GM19452 (cell line): Measurements from ENCODE around the gene DLGAP5.

ENCODE experiments used
- ATAC-seq: cut with Tn5 transposase; IDR thresholded peaks from one replicate; pipeline ENCODE4 v1.9.1; 2021; ENCODE audit not compliant: unreplicated experiment

Gene DLGAP5

DNA sequence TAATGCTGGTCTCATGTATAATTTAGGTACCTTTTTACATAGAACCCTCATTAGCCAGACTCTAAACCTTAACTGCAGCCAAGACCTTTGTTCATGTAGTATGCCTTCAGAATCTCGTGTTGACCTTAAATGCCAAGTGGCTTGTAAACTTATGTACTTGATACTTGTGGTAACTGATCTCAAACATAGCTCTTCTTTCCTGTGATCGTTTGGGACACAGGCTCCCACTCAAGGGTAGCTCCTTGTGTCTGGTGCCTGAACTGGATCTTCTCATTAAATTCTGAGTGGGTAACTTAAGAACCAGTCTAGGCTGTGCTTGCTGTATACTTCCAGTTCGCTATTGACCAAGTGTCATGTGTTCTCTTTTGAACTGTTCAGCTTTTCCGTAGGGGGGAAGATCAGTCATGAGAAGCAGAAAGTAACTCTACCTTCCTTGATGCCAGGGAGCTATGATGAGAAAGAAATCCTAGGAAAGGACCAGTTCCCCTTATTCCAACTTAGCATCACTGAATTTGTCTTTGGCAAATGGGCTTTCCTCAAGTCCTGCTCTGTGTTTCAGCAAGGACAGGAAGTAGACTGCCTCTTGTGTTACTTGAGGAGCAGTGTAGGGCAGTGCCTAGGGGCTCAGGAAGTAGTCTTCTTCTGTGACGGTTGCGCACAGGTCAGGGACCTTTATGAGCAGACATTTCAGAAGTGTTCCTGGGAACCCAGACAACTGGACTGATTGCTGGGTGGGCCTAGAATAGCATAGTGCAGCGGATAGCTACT, 59.8 kb downstream of the DLGAP5 start:
- no peak for ATAC-seq

DNA sequence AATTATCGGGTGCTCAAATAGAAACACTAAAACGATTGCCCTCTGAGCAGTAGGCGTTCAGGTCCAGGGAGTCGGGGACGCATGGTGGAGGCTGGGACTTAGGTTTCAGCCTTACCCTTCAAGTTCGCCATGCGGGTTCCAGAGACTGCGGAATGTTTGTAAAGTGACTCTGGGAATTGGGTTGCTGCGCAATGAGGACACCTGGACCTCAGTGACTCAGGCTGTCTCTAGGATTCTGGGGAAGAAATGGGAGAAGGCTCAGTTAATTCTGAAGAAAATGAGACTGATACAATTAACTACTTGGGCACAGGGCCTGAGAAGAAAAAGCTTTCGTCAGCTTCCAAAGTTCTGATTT, 61.2 kb downstream of the DLGAP5 start:
- no peak for ATAC-seq

DNA sequence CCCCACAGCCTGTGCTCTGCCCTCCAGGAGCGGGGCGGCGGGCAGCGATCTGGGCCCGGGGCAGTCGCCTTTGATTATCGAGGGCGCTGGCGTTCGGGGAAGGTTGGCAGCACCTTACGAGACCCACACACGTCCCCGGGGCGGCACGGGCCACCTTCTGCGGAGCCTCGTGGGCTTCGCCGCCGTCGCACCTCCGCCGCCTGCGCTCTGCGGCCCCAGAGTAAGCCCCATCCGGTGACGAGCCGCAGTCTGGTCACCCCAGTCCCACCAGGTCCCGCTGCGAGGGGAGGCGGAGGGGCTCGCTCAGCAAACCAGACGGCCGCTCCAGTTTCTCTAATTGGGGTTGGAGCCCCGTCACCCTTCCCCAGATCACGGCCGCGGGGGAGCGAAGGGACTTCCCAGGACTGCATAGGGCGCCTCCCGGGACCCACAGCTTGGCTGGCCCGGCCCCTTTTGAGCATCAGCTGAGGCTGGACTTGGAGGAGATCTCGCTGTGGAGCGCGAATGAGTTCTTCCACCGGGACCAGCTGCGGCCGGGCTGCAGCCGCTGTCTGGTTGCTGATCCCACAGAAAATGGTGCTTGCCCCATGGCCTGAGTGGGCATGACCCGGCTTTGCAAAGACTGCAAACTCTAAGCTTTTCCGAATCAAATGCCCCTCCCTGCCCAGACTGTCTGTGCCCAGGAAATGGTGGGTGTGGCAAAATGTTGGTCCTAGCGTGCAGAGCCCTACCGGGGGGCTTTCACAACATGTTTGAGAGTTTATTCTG, 61.8 kb downstream of the DLGAP5 start:
- peak; percentile 57 for ATAC-seq

DNA sequence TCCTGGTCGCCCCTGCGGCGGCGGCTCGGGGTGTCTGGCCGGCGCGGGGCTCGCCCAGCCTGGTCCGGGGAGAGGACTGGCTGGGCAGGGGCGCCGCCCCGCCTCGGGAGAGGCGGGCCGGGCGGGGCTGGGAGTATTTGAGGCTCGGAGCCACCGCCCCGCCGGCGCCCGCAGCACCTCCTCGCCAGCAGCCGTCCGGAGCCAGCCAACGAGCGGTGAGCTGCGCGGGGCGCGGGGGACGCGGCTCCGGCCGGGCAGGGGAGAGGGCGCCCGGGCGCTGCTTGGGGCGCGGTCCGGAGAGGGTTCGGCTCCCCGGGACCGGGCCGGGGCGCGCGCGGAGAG, 62.3 kb downstream of the DLGAP5 start, which contains the start of gene LGALS3:
TSS of gene LGALS3 (plus strand) at position 167 of the 342 bp plus-strand sequence. CDS start 8,122 bp downstream, outside the sequence.
- peak; percentile 71 for ATAC-seq

DNA sequence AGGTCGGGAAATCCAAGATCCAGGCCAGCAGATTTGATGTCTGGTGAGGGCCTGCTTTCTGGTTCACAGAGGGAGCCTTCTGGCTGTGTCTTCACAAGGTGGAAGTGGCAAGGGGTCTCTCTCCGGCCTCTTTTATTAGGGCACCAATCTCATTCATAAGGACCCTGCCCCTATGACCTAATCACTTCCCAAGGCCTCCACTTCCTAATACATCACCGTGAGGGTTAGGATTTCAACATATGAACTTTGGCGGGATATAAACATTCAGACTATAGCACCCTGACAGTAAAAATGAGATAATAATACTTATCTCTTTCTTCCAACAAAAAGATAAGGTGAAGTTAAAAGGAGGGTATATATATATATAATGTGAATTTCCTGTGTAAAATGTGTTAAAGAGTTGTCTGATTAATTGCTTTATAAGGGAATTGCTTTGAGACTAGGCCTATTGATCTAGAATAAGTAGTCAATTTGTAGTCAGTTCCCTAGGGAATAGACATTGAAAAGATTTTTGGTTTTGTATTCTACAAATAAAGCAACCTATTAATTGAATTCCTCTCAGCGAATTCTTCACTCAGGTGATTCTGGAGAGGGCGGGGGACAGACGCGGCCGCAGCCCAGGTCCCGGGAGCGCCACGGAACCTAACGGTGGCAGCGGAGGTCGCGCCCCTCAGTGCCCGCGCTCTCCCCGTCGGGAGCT, 62.8 kb downstream of the DLGAP5 start:
- ATAC-seq: no peak

DNA sequence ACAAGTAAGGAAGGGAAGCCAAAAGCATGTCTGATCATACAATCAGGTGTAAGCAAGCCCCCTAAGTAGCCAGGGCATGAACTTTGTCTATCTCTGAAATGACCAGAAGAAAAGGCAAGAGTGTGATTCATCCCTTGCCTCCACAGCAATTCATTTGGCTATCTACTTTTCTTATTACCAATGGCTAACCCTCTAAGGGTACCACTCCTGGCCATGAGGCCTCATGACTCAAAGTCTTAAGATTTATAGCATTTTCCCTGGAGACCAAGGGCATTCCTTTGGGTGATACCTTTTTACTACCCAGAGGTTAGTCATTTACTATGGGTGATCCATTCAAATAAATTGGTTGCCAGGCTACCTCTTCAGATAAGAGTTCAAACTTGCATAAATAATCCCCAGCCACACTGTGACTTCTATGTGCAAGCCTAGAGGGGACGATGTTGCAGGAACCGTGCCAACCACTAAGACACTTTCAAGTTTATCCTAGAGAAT, 63.9 kb downstream of the DLGAP5 start:
- ATAC-seq: no peak

DNA sequence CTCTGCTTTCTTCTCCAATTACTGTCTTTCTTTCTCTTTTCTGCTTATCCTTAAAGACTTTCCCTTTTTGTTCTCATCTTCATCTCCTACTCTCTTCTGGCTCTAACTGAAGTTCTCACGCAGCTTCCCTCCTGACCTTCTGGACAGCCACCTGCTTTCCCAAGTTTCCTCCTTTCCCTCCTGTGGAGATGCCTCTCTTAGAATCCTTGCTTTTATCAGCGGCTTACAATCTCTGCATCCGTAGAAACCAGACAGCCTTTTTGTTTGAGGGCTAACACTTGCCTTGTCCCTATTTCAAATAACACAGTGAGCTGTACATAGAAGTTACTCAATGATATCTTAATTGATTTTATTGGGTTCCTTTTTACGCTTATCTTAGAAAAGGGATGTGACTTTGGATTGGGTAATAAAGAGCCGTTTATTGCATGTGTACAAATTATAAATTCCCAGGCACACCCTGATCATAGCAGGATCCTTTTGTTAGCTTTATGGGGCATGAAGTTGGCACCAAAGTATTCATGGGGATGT, 64.4 kb downstream of the DLGAP5 start:
- no peak for ATAC-seq

DNA sequence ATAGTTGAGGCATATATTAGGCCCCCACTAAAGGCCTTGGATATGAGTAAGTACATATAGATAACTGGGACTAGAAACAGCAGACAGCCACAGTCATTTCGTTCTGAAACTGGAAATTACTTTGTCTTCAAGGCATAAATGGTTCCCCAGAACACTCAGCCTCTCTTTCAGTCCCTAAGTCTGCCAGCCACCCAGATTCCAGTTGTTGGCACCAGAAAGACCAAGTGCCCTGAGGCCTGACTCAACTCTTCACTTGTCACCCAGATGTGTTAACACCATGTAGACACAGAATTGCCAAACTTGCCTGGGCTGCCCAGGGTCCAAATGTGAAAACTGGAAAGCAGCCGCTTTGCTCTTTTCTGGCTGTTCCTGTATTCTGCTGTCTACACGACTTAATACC, 65.4 kb downstream of the DLGAP5 start:
- ATAC-seq: no peak

DNA sequence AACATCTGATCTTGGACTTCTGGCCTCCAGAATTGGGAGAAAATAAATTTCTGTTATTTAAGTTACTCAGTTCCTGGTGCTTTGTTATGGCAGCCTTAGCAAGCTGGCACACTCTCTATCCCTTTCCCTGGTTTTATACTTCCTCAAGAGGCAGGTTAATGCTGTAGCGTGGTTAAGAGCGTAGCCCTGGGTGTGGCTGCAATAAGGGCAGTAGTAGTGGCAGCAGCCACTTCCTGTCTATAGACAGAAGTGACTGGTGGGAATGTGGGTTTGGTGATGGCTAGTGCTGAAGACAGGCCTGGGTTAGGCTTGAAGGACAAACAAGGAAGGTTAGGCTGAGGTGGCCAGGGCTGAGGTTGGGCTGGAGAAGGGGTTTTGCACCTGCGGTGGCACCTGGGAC, 66.0 kb downstream of the DLGAP5 start:
- ATAC-seq: no peak

DNA sequence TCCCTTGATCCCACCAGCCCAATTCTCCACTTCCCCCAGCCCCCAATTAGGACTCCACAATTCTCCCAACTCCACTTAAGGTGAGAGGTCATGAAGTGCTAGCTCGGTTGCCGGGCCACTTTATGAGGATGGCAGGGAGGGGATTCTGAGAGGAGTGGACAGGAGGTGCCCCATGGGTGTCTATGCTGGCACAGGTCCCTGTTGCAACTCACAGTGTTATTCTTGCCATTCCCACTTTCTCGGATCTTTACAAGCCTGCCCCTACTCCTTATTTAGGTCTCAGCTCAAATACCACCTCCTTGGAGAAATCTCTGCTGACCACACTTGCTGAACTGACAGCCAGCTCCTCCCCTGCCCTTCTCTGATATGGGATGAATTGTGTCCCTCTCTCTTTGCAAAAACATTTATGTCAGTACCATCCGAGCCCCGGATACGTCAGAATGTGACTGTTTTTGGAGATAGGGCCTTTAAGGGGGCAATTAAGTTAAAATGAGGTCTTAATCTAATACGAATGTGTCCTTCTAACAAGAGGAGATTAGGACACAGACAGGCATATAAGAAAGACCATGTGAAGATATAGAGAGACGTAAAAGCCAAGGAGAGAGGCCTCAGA, 66.5 kb downstream of the DLGAP5 start:
- ATAC-seq: no peak

DNA sequence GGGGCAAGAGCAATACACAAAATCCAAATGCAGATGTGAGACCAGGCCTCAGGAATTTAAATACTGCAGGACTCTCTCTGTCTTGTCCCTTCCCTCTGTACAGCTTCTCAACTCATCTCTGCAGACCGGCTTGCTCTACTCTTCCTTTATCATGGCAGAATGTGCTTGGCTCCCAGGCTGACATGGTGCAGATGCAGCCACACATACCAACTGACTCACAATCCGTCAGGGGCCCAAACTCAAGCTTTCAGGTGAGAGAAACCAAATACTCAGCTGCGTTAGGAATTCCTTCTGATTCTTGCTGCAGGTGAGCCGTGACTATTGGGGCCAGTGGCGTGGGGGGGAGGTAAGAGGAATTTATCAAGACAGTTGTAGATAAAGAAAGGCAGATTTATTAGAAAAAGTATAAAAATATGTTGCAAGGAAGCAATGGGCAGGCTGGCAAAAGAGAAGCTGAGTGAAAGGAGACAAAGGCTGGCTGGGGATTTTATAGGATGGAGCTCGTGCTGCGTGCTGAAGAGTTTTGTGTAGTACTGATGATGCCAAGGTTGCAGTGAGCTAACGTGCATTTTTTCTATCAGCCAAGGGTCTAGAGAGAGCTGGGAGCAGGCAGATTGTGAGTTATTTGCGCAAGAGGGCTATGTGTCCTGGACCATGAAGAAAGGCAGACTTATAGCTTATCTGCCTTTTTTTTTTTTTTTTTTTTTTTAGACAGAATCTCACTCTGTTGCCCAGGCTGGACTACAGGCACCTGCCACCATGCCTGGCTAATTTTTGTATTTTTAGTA, 67.3 kb downstream of the DLGAP5 start:
- ATAC-seq: no peak

DNA sequence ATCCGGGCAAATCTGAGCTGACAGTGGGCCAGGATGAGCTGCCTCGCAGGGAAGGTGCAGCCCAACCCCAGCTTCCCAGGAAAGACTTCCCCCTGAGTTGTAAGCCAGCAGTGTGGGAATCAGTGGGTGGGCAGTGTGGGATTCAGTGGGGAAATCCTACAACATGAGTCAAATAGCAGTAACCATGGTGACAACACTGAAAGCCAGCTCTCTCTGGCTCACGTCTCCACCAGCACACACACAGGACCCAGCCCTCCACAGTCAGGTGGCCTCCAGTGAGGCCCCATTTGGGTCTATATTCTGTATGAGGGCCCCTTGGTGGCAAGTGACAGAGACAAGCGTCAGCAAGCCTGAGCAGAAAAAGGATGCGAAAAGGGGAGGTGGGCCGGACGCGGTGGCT, 68.3 kb downstream of the DLGAP5 start:
- no peak for ATAC-seq

DNA sequence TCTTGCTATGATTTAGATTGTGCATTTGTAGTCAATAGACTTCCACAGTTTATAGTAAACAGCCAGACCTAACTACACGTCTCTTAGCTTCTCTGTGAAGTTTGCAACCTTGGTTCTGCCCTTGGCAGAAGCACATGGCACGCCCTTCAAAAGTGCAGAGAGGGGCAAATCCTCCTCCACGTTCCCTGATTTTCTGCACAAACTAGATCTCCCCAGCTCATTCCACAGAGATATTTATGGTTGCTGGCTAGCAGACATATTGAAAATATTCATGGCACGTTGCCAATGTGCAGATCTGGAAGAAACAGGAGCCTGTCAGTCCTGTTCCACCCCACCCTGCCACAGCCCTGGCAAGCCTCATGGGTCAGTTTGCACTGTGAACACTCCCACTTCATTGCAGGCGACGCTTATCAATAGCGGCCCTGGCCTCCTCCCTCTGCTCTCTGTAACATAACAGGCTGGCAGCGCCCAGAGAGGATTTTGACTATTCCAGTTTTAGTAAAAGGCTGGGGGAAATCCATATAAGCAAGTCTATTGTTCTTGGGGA, 68.9 kb downstream of the DLGAP5 start:
- ATAC-seq: no peak

DNA sequence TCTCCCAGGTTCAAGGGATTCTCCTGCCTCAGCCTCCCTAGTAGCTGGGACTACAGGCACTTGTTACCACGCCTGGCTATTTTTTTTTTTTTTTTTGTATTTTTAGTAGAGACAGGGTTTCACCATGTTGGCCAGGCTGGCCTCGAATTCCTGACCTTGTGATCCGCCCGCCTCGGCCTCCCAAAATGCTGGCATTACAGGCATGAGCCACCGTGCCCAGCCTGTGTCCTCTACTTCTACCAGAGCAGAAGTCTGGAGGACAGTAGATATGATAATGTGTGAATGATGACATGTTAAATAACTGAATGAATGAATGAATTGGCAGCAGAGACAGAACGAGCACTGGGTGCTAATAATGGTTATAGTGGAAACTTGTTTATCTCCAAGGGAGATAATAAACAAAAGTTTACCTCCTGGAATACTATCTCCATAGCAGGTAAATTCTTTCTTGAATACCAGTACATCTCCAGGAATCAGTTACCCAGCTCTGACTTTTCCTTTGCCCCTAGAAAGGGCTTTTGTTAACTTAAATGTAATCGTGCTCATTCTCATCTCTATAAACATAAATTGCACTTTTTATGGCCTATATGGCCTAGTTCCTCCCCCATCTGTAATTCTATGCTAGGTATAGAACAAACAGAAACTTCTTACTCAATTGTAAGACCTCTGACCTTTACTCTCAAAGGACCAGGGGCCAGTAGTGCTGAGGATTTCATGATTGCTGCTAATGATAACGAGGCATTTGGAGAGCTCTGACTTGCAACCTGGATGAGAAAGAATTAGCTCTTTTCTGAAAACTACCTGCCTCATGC, 69.6 kb downstream of the DLGAP5 start:
- ATAC-seq: no peak

DNA sequence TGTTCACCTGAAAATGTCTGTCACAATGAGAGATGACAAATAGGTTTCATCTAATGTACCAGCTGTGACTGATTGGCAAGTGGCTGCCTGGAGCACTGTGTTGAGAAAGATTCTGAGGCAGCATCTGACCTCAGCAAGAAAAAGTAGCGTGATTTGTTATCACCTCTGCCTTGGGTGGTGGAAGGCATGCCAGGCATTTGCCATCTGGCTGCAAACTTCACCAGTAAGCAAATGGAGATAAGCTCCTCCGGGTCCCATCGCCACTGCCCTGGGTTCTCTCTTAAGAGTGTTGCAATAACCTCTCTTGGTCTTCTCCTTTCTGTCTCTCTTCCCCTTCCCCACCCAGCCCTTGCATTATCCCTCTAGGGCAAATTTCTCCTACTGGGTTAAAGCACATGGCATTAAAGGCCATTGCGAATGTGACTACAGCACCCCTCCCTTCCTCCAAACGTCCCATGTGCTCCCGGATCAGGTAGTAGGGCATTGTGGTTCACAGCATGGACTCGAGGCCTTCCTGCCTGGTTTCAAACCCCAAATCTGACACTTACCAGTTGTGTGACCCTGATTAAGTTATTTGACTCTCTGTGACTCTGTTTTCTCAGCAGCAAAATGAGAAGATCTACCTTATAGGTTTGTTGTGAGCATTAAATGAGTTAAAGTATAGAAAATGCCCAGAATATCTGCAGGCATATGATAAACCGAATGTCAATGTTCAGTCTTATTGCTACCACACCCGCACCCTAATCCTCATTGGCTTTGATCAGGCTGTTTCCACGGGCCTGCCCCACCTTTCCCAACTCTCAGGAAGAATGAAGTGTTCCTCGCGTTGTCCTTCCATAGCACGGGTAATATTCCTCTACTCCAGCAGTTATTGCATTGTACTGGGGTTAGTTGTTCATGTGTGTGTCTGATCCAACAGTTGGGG, 70.6 kb downstream of the DLGAP5 start:
- ATAC-seq: no peak

DNA sequence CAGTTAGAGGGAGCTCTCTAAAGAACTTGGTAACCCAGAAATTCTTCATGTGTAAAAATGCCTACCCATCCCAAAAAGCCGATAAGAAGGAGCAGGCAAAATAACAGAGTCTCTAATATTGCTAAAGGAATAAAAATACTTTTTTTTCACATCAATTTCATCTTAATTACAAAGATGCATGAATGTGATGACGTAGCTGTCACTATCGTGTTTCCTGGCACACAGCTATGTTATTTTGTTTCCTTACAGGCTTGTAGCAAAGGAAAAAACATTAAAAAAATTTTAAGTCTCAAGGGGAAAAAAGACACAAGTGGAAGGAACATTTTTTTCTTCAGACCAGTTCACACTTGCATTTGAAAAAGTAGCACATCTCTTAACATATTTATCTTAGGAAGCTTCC, 72.6 kb downstream of the DLGAP5 start:
- ATAC-seq: no peak

DNA sequence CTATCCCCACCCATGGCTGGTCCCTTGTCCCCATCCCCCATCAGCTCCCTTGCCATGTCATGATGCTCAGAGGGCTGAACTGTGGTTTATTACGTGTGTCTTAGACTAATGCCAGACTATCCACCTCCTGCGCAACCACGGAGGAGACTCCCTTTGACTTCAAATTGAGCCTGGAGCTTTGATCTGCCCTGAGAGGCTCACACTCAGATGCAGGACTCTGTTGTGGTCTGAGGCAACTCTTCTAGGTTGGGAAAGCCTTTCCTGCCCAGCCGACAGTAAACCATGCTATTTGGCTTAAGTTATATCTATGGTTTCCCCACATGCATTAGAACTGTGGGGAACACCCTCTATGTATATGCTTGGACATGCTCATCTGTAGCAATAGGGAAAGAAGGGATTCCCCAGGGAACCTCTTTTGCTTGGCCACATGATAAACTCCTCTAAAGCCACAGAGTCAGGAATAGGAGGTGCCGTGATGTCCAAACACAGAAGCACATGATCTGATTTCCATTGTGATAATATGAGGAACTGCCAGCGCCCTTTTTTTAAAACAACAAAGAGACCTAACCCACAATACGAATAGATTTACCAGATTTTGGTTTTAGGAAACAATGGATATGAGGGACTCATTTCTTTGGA, 73.5 kb downstream of the DLGAP5 start:
- no peak for ATAC-seq
